ENCODE results near the gene CDK17. TPM values are rescaled to one million over a fixed set of nuclear protein-coding genes. Genes with fewer than 3 reads are reported as not detected.

Gene CDK17
- total and polyA plus RNA-seq, 4 donors = 13.7 to 130 (median 29.1) TPM

GRCh38 chr12:96365604-96366380, 34.4 kb downstream of the CDK17 start:
- TF ChIP-seq CTCF (IDR thresholded peaks at IDR 0.05; ENCODE audit: control extremely low read depth, extremely low read depth) = no peak
- Histone ChIP-seq H3K36me3 (ENCODE audit: control insufficient read depth in 4 of 4, insufficient read depth in 4 of 4, low read length in 4 of 4) (no peaks in the 10 kb centered on the region), H3K9ac (ENCODE audit: insufficient read depth in 1 of 2, low read length in 2 of 2) (no peak overlapping the region), H3K4me1 (ENCODE audit: control insufficient read depth in 5 of 5, insufficient read depth in 5 of 5, low read length in 5 of 5) (peaks cover 0 to 25% (median 8%) of the 10 kb centered on the region in 5 donors), H3K27me3 (ENCODE audit: control insufficient read depth in 3 of 3, insufficient read depth in 3 of 3, low read length in 2 of 3) (no peaks in the 10 kb centered on the region), H3K9me3 (ENCODE audit: control insufficient read depth in 4 of 4, insufficient read depth in 3 of 4, low read length in 3 of 4) (no peaks in the 10 kb centered on the region), H3K4me3 (no peak overlapping the region), H3K27ac (ENCODE audit: low read depth in 1 of 2, low read length in 1 of 2) (no peak overlapping the region)
- peak in 2 of 3 donors; percentile 53 to 61 for DNase-seq
- WGBS, 2 donors = 67 to 80% methylated on average over 2 of the region's 2 CpGs
- no peak for ATAC-seq (ENCODE audit: insufficient read depth, low FRiP score)

- no peaks in the 10 kb centered on the region for H3K36me3 ChIP-seq (ENCODE audit: control insufficient read depth in 4 of 4, insufficient read depth in 4 of 4, low read length in 4 of 4)
- ATAC-seq (ENCODE audit: insufficient read depth, low FRiP score) (no peak), DNase-seq (no peak)
- no peaks in the 10 kb centered on the region for H3K27me3 ChIP-seq (ENCODE audit: control insufficient read depth in 3 of 3, insufficient read depth in 3 of 3, low read length in 2 of 3)
- H3K4me3 ChIP-seq = no peak overlapping the region
- no peak overlapping the region for H3K27ac ChIP-seq (ENCODE audit: low read depth in 1 of 2, low read length in 1 of 2)
- H3K9ac ChIP-seq (ENCODE audit: insufficient read depth in 1 of 2, low read length in 2 of 2) = no peak overlapping the region
- no peak for TF ChIP-seq CTCF (IDR thresholded peaks at IDR 0.05; ENCODE audit: control extremely low read depth, extremely low read depth)
- H3K9me3 ChIP-seq (ENCODE audit: control insufficient read depth in 4 of 4, insufficient read depth in 3 of 4, low read length in 3 of 4) = no peaks in the 10 kb centered on the region
- H3K4me1 ChIP-seq (ENCODE audit: control insufficient read depth in 5 of 5, insufficient read depth in 5 of 5, low read length in 5 of 5) = peaks cover 0 to 29% (median 8%) of the 10 kb centered on the region in 5 donors
- WGBS, 2 donors = 78 to 87% methylated on average over 3 of the region's 3 CpGs
These were observed 36.0 kb downstream of the CDK17 start for GRCh38 chr12:96364092-96364700.

GRCh38 chr12:96361074-96361473, 39.2 kb downstream of the CDK17 start:
- no peak overlapping the region for H3K4me3 ChIP-seq
- no peak for ATAC-seq (ENCODE audit: insufficient read depth, low FRiP score)
- TF ChIP-seq CTCF (IDR thresholded peaks at IDR 0.05; ENCODE audit: control extremely low read depth, extremely low read depth) = no peak
- no peaks in the 10 kb centered on the region for H3K27me3 ChIP-seq (ENCODE audit: control insufficient read depth in 3 of 3, insufficient read depth in 3 of 3, low read length in 2 of 3)
- no peaks in the 10 kb centered on the region for H3K9me3 ChIP-seq (ENCODE audit: control insufficient read depth in 4 of 4, insufficient read depth in 3 of 4, low read length in 3 of 4)
- H3K9ac ChIP-seq (ENCODE audit: insufficient read depth in 1 of 2, low read length in 2 of 2) = no peak overlapping the region
- no peak overlapping the region for H3K27ac ChIP-seq (ENCODE audit: low read depth in 1 of 2, low read length in 1 of 2)
- H3K36me3 ChIP-seq (ENCODE audit: control insufficient read depth in 4 of 4, insufficient read depth in 4 of 4, low read length in 4 of 4) = no peaks in the 10 kb centered on the region
- H3K4me1 ChIP-seq (ENCODE audit: control insufficient read depth in 5 of 5, insufficient read depth in 5 of 5, low read length in 5 of 5) = peaks cover 0 to 30% (median 5%) of the 10 kb centered on the region in 5 donors
- WGBS, 2 donors = 58 to 63% methylated on average over 4 of the region's 4 CpGs
- DNase-seq = no peak

All from lung (tissue), 12 donors.